Glomerular visceral epithelial cell (primary cell): ENCODE data around the gene PLA2G12A.
"Not testable (repeated sequence)": the region's sequence is repeated elsewhere in the genome, so short reads cannot be mapped to it uniquely, and the experiment has no call there.

Source experiments
- DNase-seq: peaks from one replicate; pipeline ENCODE4 v3.0.0-alpha.2; 2016; ENCODE audit errors: extremely low spot score

Gene PLA2G12A

DNA sequence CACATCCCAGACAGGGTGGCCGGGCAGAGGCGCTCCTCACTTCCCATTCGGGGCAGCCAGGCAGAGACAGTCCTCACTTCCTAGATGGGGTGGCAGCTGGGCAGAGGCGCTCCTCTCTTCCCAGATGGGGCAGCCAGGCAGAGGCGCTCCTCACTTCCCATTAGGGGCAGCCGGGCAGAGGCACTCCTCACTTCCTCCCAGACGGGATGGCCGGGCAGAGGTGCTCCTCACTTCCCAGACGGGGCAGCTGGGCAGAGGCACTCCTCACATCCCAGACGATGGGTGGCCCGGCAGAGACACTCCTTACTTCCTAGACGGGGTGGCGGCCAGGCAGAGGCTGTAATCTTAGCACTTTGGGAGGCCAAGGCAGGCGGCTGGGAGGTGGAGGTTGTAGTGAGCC, 50.9 kb downstream of the PLA2G12A start:
- not testable (repeated sequence) for DNase-seq

DNA sequence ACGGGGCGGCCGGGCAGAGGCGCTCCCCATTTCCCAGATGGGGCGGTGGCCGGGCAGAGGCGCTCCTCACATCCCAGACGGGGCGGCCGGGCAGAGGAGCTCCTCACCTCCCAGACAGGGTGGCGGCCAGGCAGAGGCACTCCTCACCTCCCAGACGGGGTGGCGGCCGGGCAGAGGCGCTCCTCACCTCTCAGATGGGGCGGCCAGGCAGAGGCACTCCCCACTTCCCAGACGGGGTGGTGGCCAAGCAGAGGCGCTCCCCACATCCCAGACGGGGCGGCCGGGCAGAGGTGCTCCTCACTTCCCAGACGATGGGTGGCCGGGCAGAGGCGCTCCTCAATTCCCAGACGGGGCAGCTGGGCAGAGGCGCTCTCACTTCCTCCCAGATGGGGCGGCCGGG, 51.4 kb downstream of the PLA2G12A start:
- not testable (repeated sequence) for DNase-seq

DNA sequence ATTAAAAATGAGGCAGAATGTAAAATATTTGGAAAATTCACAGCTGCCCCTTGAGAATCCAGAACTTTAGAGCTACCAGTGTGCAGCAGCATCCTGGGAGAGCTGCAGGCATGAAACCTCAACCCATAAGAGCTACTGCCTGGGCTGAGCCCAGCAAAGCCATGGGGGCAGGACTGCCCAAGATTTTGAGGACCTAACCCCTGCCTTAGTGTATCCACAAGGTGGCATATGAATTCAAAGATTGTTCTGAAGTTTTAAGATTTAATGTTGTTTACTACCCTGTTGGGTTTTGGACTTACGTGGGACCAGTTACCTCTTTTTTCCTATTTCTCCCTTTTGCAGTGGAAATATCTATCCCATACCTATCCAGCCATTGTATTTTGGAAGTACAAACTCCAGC, 53.0 kb downstream of the PLA2G12A start:
- no peak for DNase-seq

DNA sequence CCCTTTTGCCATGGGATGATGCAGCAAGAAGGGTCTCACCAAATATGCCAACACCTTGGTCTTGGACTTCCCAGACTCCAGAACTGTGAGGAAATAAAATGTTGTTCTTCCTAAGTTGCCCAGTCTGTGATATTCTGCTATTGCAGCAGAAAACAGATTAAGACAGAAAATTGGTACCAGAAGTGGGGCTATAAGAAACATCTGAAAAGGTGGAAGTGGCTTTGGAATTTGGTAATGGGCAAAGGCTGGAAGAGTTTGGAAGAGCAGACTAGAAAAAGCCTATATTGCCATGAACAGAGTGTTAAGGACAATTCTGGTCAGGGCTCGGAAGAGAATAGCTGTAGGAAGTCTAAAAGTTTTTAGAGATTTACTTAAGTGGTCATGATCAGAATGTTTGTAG, 54.0 kb downstream of the PLA2G12A start:
- DNase-seq: no peak

DNA sequence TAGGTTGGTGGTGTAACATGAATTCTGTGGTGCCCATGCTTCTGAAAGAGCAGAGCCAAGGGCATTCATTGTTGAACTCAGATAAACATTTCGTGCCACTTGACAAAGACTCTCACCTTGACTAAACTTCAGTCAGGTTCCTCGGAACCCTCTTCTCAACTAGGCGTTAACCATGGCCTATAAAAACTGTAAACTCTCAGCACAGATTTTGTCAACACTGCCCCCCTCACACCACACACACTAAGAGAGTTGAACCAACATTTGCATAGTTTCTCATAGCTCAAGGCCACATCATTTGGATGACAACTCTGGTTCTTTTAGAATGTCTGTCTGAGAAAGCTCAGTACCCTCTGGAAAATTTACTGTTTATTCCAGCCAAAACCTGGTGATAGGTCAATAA, 54.7 kb downstream of the PLA2G12A start:
- DNase-seq: no peak

DNA sequence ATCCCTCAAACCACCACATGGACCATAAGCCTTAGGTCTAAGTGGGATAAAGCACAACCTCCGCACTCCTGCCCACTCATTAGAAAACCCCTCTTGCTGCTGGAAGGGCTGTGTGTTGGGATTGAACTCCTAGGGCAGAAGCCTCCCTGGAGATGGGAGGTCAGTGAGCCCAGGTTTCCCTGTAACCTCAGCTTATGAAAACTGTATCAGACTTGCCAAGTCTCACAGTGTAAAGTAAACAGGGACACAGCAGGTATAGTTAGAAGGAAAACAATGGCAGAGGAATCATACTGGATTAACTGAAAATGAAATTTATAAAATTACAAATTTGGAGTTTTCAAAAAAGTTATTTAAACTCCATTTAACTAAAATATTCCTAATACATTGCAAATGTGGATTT, 56.6 kb downstream of the PLA2G12A start:
- no peak for DNase-seq

DNA sequence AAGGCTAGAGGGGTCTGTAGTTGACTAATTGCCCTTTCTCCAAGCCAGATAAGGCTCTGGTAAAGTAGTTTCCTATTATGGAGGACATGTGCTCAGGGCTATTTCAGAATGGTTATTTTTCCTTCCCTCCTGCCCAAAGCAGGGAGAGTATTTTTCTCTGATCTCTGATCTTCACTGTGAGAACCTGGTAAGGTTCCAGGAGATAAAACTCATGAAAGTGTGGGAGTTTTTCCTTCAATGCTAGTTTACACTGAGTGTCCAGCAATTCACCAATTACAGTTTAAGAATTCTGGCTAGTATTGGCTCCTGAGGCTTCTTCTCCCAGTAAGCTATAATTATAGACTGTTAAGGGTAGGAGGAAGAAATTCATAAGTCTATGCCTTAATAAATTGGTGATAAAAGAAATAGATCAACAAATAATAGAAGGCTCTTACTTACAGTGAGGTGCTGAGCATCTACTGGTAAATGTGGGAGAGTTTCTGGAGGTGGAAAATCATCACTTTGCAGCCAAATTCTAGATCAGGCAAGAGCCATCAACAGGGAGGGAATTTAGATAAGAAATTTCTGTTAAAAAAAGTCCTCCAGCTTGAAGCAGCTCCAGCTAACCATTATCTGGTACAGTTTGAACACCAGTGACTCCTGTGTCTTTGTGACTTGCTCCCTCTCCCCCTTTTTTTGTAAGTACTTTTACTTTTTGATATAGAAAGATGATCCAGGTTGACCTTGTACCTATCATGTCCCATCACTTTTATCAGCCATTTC, 57.5 kb downstream of the PLA2G12A start:
- DNase-seq: no peak

DNA sequence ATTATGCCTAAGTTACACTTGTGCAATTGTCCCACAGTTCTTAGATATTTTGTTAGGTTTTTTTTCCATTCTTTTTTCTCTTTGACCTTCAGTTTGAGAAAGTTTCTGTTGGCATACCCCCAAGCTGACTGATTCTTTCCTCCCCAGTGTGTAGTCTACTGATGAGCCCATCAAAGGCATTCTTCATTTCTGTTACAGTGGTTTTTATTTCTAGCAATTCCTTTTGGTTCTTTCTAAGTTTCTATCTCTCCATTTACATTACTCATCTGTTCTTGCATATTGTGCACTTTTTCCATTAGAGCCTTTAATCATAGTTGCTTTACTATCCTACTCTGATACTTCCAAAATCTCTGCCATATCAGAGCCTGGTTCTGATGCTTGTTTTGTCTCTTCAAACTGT, 58.5 kb downstream of the PLA2G12A start:
- DNase-seq: no peak

DNA sequence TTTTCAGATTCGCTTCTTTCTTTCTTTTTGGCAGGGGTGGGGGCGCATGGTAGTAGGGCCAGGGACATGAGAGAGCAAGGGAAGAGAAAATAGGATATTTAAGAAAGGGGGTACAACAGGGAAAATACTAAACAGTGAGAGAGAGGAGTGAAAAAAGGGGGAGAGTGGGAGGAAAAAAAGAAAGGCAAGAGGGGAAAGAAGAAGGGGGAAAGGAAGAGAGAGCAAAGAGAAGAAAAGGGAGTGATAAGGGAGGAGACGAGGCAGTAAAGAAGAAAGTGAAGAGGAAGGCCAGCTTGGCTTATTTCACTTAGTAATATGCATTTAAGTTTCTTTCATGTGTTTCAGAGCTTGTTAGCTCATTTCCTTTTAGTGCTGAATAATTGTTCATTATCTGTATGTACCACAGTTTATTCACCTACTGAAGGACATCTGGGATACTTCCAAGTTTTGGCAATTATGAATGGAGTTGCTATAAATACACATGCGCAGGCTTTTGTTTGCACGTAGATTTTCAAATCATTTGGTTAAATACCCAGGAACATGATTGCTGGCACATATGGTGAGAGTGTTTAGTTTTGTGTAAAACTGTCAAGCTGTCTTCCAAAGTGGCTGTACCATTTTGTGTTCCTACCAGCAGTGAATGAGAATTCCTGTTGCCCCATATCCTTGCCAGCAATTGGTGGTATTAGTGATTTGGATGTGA, 63.9 kb downstream of the PLA2G12A start:
- no peak for DNase-seq

DNA sequence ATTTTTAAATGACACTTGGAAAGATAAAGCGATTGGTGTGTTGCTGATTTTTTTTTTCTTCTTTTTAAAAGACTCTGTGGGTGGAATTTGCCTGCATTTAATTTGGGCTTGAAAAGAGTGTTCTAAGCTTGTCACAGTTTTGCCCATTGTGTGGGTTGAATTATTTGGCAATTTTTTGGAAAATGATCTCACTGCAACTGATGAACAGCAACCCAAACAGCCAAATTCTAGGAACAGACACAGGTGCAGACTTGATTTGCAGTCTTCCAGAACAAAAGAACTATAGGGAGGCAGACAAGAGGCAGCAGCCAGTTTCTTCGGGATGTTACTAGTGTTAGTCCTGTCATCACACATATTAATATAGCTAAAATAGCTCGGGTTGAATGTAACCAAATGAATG, 67.1 kb downstream of the PLA2G12A start:
- DNase-seq: no peak

DNA sequence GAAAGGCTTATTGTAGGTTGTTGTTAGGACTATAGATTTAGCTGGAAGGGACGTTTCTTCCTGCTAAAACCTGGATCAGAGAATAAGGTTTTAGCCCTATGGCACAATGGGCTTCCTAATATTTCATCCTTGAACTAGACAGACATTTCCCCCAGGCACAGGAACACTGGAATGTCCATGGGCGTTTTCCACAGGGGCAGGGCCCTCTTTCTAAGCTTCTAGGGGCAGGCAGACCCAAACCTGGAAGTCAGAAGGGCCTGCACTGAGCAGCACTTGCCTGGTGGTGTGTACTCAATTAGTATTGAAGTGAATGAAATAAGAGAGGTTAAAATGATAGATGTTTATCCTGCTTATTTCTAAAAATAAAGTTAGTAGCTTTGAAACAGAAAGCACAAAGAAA, 67.8 kb downstream of the PLA2G12A start:
- DNase-seq: no peak
